HFFc6 (cell line): ENCODE measurements around the gene SLC12A9. TPM values are rescaled to one million over a fixed set of nuclear protein-coding genes. Genes with fewer than 3 reads are reported as not detected.
"Not testable (repeated sequence)": the region's sequence is repeated elsewhere in the genome, so short reads cannot be mapped to it uniquely, and the experiment has no call there.

Experiments
- DNase-seq: peaks from one replicate; pipeline ENCODE4 v3.0.0-alpha.2; 2018
- H3K27ac Mint-ChIP-seq: 2 replicates; pipeline ENCODE4 v1.8.0; 2020; ENCODE audit warnings: mild to moderate bottlenecking, mixed read lengths
- H3K27me3 Mint-ChIP-seq: 2 replicates; pipeline ENCODE4 v1.8.0; 2021; ENCODE audit warnings: mild to moderate bottlenecking, moderate library complexity, mixed read lengths; ENCODE audit not compliant: insufficient read depth
- H3K36me3 Mint-ChIP-seq: 2 replicates; pipeline ENCODE4 v1.8.0; 2021; ENCODE audit warnings: low read depth, mixed read lengths
- H3K4me1 Mint-ChIP-seq: 2 replicates; pipeline ENCODE4 v1.8.0; 2020; ENCODE audit warnings: low read depth, mixed read lengths
- H3K4me3 Mint-ChIP-seq: 2 replicates; pipeline ENCODE4 v1.8.0; 2020; ENCODE audit warnings: mild to moderate bottlenecking, moderate library complexity, mixed read lengths
- H3K9me3 Mint-ChIP-seq: 2 replicates; pipeline ENCODE4 v1.8.0; 2020; ENCODE audit warnings: mild to moderate bottlenecking, mixed read lengths
- total RNA-seq, 6 experiments: library from RNA; stranded (reverse); fragmentation: NEBNext Ultra II Directional; extraction: Animal tissue kit (Norgen Biotek cat#: 25700); gene quantifications; 2 replicates in 1 of 6; 3 replicates in 5 of 6; pipeline ENCODE4 v1.2.3, GENCODE V29; 2021
- TF ChIP-seq, protein P1 (sequence below): fragments of 200-600 bp; sonication (generic); IDR thresholded peaks from 2 replicates; pipeline ENCODE4 v1.5.0; 2021; ENCODE audit warnings: antibody characterized with exemption, mild to moderate bottlenecking

The SLC12A9 gene
- total RNA-seq, 6 experiments from 2014 or later = 19.3 to 26.2 (median 21.7) TPM

DNA sequence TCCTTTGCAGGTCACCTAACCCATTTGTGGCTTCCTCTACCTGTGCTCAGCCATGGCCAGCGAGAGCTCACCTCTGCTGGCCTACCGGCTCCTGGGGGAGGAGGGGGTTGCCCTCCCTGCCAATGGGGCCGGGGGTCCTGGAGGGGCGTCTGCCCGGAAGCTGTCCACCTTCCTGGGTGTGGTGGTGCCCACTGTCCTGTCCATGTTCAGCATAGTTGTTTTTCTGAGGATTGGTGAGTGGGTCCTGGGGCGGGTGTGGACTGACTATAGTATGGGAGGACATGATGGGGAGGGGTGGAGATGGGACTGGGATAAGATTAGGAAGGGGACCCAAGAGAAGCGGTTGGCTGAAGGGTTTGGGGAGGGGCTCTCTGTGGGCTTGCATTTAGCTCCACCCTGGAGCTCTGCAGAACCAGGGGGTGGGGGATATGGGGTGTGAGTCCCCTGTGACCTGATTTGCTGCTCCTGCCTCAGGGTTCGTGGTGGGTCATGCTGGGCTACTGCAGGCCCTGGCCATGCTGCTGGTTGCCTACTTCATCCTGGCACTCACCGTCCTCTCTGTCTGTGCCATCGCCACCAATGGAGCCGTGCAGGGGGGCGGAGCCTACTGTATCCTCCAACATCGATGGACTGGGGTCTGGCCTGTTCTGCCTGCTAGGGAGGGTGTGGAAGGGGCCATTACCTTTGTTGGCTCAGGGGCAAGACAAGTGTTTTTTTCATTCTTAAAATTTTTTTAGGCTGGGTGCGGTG lies 1.8 kb downstream of the SLC12A9 start:
- H3K36me3 Mint-ChIP-seq = peaks cover 4% of the 10 kb centered on the region
- H3K27ac Mint-ChIP-seq = no peak overlapping the region
- H3K4me1 Mint-ChIP-seq = peaks cover 5% of the 10 kb centered on the region
- no peak for DNase-seq
- H3K27me3 Mint-ChIP-seq = no peaks in the 10 kb centered on the region
- no peak overlapping the region for H3K4me3 Mint-ChIP-seq
- TF ChIP-seq, protein P1, sequence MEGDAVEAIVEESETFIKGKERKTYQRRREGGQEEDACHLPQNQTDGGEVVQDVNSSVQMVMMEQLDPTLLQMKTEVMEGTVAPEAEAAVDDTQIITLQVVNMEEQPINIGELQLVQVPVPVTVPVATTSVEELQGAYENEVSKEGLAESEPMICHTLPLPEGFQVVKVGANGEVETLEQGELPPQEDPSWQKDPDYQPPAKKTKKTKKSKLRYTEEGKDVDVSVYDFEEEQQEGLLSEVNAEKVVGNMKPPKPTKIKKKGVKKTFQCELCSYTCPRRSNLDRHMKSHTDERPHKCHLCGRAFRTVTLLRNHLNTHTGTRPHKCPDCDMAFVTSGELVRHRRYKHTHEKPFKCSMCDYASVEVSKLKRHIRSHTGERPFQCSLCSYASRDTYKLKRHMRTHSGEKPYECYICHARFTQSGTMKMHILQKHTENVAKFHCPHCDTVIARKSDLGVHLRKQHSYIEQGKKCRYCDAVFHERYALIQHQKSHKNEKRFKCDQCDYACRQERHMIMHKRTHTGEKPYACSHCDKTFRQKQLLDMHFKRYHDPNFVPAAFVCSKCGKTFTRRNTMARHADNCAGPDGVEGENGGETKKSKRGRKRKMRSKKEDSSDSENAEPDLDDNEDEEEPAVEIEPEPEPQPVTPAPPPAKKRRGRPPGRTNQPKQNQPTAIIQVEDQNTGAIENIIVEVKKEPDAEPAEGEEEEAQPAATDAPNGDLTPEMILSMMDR = no peak
- H3K9me3 Mint-ChIP-seq = no peaks in the 10 kb centered on the region

DNA sequence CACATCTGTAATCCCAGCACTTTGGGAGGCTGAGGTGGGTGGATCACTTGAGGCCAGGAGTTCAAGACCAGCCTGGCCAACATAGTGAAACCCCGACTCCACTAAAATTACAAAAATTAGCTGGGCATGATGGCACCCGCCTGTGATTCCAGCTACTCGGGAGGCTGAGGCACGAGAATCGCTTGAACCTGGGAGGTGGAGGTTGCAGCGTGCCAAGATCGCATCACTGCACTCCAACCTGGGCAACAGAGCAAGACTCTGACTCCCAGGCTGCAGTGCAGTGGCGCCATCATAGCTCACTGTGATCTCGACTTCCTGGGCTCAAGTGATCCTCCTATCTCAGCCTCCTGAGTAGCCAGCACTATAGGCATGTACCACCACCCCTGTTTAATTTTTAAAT lies 2.4 kb downstream of the SLC12A9 start:
- not testable (repeated sequence) for H3K27ac Mint-ChIP-seq, H3K4me3 Mint-ChIP-seq, DNase-seq, H3K36me3 Mint-ChIP-seq, H3K4me1 Mint-ChIP-seq, H3K27me3 Mint-ChIP-seq, H3K9me3 Mint-ChIP-seq

DNA sequence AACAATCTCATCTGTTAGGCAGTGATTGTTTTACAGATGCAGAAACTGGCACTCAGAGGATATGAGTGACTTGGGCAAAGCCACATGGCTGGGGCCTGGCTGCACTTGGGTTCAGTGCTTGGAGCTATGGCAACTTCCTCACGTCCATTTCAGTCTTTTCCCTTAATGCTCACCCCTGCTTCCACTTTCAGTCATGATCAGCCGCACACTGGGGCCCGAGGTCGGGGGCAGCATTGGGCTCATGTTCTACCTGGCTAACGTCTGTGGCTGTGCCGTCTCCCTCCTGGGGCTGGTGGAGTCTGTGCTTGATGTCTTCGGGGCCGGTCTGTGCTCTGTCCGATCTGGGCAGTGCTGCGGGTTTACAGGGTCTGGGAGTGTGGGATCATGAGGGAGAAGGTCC lies 3.0 kb downstream of the SLC12A9 start:
- no peak for DNase-seq
- H3K36me3 Mint-ChIP-seq = peaks cover 11% of the 10 kb centered on the region
- H3K27me3 Mint-ChIP-seq = no peaks in the 10 kb centered on the region; the same call in 1 of the 2 replicates
- H3K4me3 Mint-ChIP-seq = no peak overlapping the region
- no peak overlapping the region for H3K27ac Mint-ChIP-seq
- H3K9me3 Mint-ChIP-seq = no peaks in the 10 kb centered on the region
- TF ChIP-seq, protein P1 = no peak
- peaks cover 5% of the 10 kb centered on the region for H3K4me1 Mint-ChIP-seq

GRCh38 chr7:100856871-100857282 lies 4.4 kb downstream of the SLC12A9 start:
- H3K27ac Mint-ChIP-seq = no peak overlapping the region
- no peaks in the 10 kb centered on the region; the same call in 1 of the 2 replicates for H3K27me3 Mint-ChIP-seq
- TF ChIP-seq, protein P1 = no peak
- DNase-seq = no peak
- H3K9me3 Mint-ChIP-seq = no peaks in the 10 kb centered on the region
- H3K4me3 Mint-ChIP-seq = no peak overlapping the region
- peaks cover 3% of the 10 kb centered on the region for H3K4me1 Mint-ChIP-seq
- peaks cover 15% of the 10 kb centered on the region for H3K36me3 Mint-ChIP-seq

- H3K27me3 Mint-ChIP-seq = no peaks in the 10 kb centered on the region; the same call in none of the 2 replicates
- no peak for DNase-seq
- no peaks in the 10 kb centered on the region for H3K9me3 Mint-ChIP-seq
- H3K4me3 Mint-ChIP-seq = no peak overlapping the region
- H3K27ac Mint-ChIP-seq = no peak overlapping the region
- no peaks in the 10 kb centered on the region for H3K4me1 Mint-ChIP-seq
- peaks cover 15% of the 10 kb centered on the region for H3K36me3 Mint-ChIP-seq
- TF ChIP-seq, protein P1 = no peak
These were observed 7.3 kb downstream of the SLC12A9 start for GRCh38 chr7:100859856-100860255.
